Measurements from ENCODE around the gene BAZ2B. TPM values are rescaled to one million over a fixed set of nuclear protein-coding genes. Genes with fewer than 3 reads are reported as not detected.
A peak's percentile ranks its signal among the peaks of the same experiment; 100 is the strongest.

Gene BAZ2B
- total RNA-seq, 1 experiment from 2014 or later: 43.3 TPM

DNA sequence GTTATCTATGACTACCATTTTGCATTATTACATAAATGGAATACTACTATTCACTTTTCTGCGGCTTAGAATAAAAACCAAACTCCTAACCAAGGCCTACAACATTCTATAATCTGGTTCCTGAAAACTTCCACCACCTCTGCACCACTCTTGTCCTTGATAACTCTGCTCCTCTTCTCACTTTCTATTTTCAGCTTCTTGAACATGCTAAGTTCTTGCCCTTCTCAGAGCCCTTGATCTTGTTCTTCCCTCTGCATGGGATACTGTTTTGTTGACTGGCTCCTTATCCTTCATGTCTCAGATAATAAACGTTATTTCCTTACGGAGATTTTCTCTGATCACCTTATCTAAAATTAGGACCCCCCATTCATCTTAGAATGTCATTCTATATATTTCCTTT is 264.4 kb downstream of the BAZ2B start:
- CTCF ChIA-PET: no interaction called here
- Mint-ChIP-seq H3K27me3 (ENCODE audit: unreplicated experiment) (no peaks in the 10 kb centered on the region), H3K36me3 (ENCODE audit: insufficient read depth, unreplicated experiment) (no peaks in the 10 kb centered on the region), H3K4me3 (ENCODE audit: low read depth, unreplicated experiment) (no peak overlapping the region), H3K27ac (ENCODE audit: unreplicated experiment) (no peak overlapping the region), H3K9me3 (ENCODE audit: low read depth, unreplicated experiment) (no peaks in the 10 kb centered on the region), H3K4me1 (ENCODE audit: low read depth, unreplicated experiment) (no peaks in the 10 kb centered on the region)
- intact Hi-C loops (cut with micrococcal nuclease; ENCODE audit: unreplicated experiment): no loop called here
- TF ChIP-seq, protein P1, sequence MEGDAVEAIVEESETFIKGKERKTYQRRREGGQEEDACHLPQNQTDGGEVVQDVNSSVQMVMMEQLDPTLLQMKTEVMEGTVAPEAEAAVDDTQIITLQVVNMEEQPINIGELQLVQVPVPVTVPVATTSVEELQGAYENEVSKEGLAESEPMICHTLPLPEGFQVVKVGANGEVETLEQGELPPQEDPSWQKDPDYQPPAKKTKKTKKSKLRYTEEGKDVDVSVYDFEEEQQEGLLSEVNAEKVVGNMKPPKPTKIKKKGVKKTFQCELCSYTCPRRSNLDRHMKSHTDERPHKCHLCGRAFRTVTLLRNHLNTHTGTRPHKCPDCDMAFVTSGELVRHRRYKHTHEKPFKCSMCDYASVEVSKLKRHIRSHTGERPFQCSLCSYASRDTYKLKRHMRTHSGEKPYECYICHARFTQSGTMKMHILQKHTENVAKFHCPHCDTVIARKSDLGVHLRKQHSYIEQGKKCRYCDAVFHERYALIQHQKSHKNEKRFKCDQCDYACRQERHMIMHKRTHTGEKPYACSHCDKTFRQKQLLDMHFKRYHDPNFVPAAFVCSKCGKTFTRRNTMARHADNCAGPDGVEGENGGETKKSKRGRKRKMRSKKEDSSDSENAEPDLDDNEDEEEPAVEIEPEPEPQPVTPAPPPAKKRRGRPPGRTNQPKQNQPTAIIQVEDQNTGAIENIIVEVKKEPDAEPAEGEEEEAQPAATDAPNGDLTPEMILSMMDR (IDR thresholded peaks at IDR 0.05; ENCODE audit: unreplicated experiment): no peak
- BruUV-seq (replicated peaks): no TSS peak
- no peak for DNase-seq

DNA sequence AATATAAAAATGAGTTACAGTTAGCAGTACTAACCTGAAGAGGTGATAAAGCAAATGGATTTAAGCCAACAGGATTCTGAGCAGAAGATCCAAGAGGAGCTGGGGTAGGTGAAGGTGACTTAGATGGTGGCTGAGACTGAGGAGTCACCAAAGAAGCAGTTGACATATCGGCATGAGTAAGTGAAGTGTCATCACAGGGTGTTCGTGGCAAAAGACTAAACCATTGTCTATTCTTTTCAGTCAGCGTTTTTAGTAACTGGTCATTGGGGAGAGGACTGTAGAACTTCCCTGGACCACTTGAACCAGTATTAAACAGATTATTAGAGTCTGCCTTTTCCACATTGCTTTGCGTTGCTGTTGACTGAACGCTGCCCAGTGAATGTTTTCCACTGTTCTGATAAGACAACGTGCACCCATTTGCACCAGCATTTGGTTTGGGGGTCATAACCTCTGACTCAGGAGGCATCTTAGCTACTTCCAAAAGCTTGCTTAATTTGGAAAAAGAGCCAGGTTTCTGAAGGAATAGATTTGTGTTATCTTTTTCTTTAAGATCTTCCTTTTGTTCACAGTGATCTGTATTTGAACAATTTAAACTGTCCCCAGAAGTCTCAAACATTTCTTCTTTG is 266.6 kb downstream of the BAZ2B start:
- Mint-ChIP-seq H3K9me3 (ENCODE audit: low read depth, unreplicated experiment) (no peaks in the 10 kb centered on the region), H3K4me1 (ENCODE audit: low read depth, unreplicated experiment) (no peaks in the 10 kb centered on the region), H3K27ac (ENCODE audit: unreplicated experiment) (no peak overlapping the region), H3K36me3 (ENCODE audit: insufficient read depth, unreplicated experiment) (no peaks in the 10 kb centered on the region), H3K4me3 (ENCODE audit: low read depth, unreplicated experiment) (no peak overlapping the region), H3K27me3 (ENCODE audit: unreplicated experiment) (no peaks in the 10 kb centered on the region)
- TF ChIP-seq, protein P1 (IDR thresholded peaks at IDR 0.05; ENCODE audit: unreplicated experiment): no peak
- DNase-seq: no peak
- TSS peak; percentile 78 for BruUV-seq (replicated peaks)
- CTCF ChIA-PET: no interaction called here
- intact Hi-C loops (cut with micrococcal nuclease; ENCODE audit: unreplicated experiment): no loop called here

DNA sequence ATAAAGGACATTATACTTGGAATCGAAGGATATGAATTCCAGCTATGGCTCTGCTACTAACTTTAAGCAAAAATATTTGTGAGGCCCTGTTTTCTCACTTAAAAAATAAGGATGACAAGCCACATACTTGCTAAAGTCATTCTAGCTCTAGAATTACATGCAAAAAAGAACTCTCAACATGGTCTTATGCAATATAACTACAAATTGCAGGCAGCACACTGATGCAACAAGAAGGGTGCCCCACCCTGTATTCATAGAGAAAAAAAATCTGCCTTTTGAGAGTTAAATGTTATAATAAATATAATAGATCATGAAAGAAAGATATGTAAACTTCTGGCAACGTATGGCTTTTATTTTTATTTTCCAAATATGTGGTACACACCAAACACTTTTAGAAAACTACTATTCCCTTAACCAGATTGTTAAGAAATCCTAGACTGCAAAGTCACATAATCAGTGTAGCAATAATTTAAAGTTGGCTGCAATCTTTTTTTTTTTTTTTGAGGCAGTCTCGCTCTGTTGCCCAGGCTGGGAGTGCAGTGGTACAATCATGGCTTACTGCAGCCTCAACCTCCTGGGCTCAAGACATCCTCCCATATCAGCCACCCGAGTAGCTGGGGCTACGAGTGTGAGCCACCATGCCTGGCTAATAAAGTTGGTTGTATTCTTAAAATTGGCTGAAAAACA is 289.6 kb downstream of the BAZ2B start:
- TF ChIP-seq, protein P1 (IDR thresholded peaks at IDR 0.05; ENCODE audit: unreplicated experiment): no peak
- Mint-ChIP-seq H3K36me3 (ENCODE audit: insufficient read depth, unreplicated experiment) (no peaks in the 10 kb centered on the region), H3K27ac (ENCODE audit: unreplicated experiment) (no peak overlapping the region), H3K27me3 (ENCODE audit: unreplicated experiment) (no peaks in the 10 kb centered on the region), H3K4me3 (ENCODE audit: low read depth, unreplicated experiment) (no peak overlapping the region), H3K9me3 (ENCODE audit: low read depth, unreplicated experiment) (no peaks in the 10 kb centered on the region), H3K4me1 (ENCODE audit: low read depth, unreplicated experiment) (peaks cover 9% of the 10 kb centered on the region)
- CTCF ChIA-PET: interaction anchor here (0.6 kb wide), 1 partner anchor 29 kb away, joined by 4 read pairs; no protein-coding TSS in a partner anchor
- intact Hi-C loops (cut with micrococcal nuclease; ENCODE audit: unreplicated experiment): no loop called here
- no TSS peak for BruUV-seq (replicated peaks)
- no peak for DNase-seq

DNA sequence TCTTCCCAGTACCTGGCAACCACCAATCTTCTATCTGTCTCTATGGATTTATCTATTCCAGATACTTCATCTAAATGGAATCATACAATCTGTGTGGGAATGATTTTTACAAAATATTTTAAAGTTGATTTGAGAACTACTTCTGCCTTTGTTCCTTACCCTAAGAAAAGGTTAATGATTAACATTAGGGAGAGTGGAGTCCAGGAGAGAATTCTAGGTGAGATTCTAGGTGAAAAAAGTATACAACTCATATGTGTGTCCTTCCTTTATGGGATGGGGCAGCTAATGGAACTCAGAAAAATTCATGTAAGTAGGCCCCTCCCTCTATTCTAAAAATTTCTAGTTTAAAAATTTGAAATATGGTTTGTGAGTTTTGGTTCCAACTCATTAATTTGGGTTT is 293.9 kb downstream of the BAZ2B start:
- no peak overlapping the region for H3K4me3 Mint-ChIP-seq (ENCODE audit: low read depth, unreplicated experiment)
- CTCF ChIA-PET: no interaction called here
- DNase-seq: no peak
- H3K4me1 Mint-ChIP-seq (ENCODE audit: low read depth, unreplicated experiment): peaks cover 9% of the 10 kb centered on the region
- H3K27ac Mint-ChIP-seq (ENCODE audit: unreplicated experiment): no peak overlapping the region
- H3K36me3 Mint-ChIP-seq (ENCODE audit: insufficient read depth, unreplicated experiment): no peaks in the 10 kb centered on the region
- H3K27me3 Mint-ChIP-seq (ENCODE audit: unreplicated experiment): no peaks in the 10 kb centered on the region
- TF ChIP-seq, protein P1 (IDR thresholded peaks at IDR 0.05; ENCODE audit: unreplicated experiment): no peak
- intact Hi-C loops (cut with micrococcal nuclease; ENCODE audit: unreplicated experiment): no loop called here
- H3K9me3 Mint-ChIP-seq (ENCODE audit: low read depth, unreplicated experiment): no peaks in the 10 kb centered on the region
- BruUV-seq (replicated peaks): no TSS peak

Data from Calu3 (cell line).